ENCODE results near the gene RECQL5. TPM values are rescaled to one million over a fixed set of nuclear protein-coding genes. Genes with fewer than 3 reads are reported as not detected.

RECQL5 gene
- total RNA-seq, 1 experiment from 2014 or later, result 40.0 TPM

DNA sequence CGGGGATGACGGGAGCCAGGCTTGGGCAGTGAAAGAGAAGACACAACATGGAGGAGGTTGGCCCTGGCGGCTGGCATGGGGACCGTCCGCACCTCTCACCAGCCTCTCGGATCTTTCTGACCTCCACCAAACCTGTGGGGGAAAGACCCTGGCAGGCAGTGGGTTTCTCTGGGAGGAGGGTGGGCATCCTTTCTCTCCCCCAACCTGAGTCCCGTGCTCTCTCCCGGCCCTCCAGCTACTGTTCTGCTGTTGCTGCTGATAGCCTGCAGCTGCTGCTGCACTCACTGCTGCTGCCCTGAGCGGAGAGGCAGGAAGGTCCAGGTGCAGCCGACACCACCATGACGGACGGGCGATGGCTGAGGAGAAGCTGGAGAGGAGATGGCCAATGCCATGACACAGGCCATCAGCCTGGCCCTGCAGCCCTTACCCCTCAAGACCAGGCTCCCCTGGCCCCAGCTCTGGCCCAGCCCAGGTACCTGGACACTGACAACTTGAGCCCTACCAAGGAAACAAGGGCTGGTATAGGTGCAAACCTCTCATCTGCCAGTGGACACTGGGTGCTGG lies 26.3 kb downstream of the RECQL5 start:
- Histone ChIP-seq H2BK120ac (ENCODE audit: low read depth, low read length, poor library complexity, severe bottlenecking) (no peak overlapping the region), H3K27me3 (ENCODE audit: insufficient read depth, low read length) (no peaks in the 10 kb centered on the region), H4K20me1 (ENCODE audit: control insufficient read depth, insufficient read depth, insufficient read length) (no peaks in the 10 kb centered on the region), H3K79me1 (ENCODE audit: insufficient read depth, low read depth, low read length, poor library complexity, severe bottlenecking) (no peaks in the 10 kb centered on the region), H3T11ph (ENCODE audit: low read length) (no peak overlapping the region), H3K9ac (ENCODE audit: extremely low read depth, insufficient read length, low read length) (no peak overlapping the region), H2BK15ac (ENCODE audit: low read depth, low read length) (no peak overlapping the region), H3K23ac (ENCODE audit: insufficient read length, low read depth, low read length) (no peak overlapping the region), H3K27ac (ENCODE audit: insufficient read length, low read depth, low read length) (no peak overlapping the region), H2AK5ac (ENCODE audit: insufficient read length, low read length) (no peak overlapping the region), H3K4ac (ENCODE audit: low read depth, low read length) (no peak overlapping the region), H4K8ac (replicated peaks; ENCODE audit: insufficient read length, low read depth, low read length) (no peak overlapping the region), H4K91ac (ENCODE audit: insufficient read length, low read depth, low read length) (no peak overlapping the region), H3K9me3 (ENCODE audit: control insufficient read depth, low read depth, low read length) (no peaks in the 10 kb centered on the region), H3K18ac (ENCODE audit: insufficient read length, low read depth, low read length) (no peak overlapping the region), H3K79me2 (ENCODE audit: insufficient read depth, low read length) (no peaks in the 10 kb centered on the region), H2BK12ac (ENCODE audit: insufficient read length, low read depth, low read length) (no peak overlapping the region), H3K56ac (ENCODE audit: insufficient read length, low read depth, low read length) (no peak overlapping the region), H3K4me2 (ENCODE audit: insufficient read depth, insufficient read length, low read length) (no peak overlapping the region), H3K23me2 (ENCODE audit: insufficient read length, low read depth, low read length, poor library complexity, severe bottlenecking) (no peaks in the 10 kb centered on the region), H2AFZ (ENCODE audit: low read length) (no peak overlapping the region), H4K5ac (ENCODE audit: insufficient read length, low read depth, low read length) (no peak overlapping the region), H2BK5ac (ENCODE audit: insufficient read length, low read length) (no peak overlapping the region), H3K14ac (ENCODE audit: insufficient read depth, low read length) (no peak overlapping the region), H2BK20ac (ENCODE audit: low read depth, low read length, poor library complexity, severe bottlenecking) (no peak overlapping the region), H3K4me1 (ENCODE audit: insufficient read depth, low read length) (peaks cover 7% of the 10 kb centered on the region; the same call in 1 of the 2 replicates)
- no peak overlapping the region for H3K4me3 Mint-ChIP-seq
- peaks cover 27 to 32% of the 10 kb centered on the region in 2 experiments for H3K4me1 Mint-ChIP-seq
- no peaks in the 10 kb centered on the region for H3K27me3 Mint-ChIP-seq (ENCODE audit: low read depth)
- WGBS (ENCODE audit: extremely low coverage, insufficient read length, low lambda C conversion rate), result no CpG with 5 or more reads among the region's 13 CpGs
- no peak overlapping the region; a peak in 1 of 7 replicates for H3K27ac Mint-ChIP-seq
- no peaks in the 10 kb centered on the region for H3K9me3 Mint-ChIP-seq
- TF ChIP-seq, protein P1, sequence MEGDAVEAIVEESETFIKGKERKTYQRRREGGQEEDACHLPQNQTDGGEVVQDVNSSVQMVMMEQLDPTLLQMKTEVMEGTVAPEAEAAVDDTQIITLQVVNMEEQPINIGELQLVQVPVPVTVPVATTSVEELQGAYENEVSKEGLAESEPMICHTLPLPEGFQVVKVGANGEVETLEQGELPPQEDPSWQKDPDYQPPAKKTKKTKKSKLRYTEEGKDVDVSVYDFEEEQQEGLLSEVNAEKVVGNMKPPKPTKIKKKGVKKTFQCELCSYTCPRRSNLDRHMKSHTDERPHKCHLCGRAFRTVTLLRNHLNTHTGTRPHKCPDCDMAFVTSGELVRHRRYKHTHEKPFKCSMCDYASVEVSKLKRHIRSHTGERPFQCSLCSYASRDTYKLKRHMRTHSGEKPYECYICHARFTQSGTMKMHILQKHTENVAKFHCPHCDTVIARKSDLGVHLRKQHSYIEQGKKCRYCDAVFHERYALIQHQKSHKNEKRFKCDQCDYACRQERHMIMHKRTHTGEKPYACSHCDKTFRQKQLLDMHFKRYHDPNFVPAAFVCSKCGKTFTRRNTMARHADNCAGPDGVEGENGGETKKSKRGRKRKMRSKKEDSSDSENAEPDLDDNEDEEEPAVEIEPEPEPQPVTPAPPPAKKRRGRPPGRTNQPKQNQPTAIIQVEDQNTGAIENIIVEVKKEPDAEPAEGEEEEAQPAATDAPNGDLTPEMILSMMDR (conservative IDR thresholded peaks at IDR 0.05), result no peak
- peaks cover 0 to 4% (median 3%) of the 10 kb centered on the region in 3 experiments; a peak in 2 of 7 replicates for H3K36me3 Mint-ChIP-seq (ENCODE audit: insufficient read depth in 1 of 3, low read depth in 3 of 3)
- no peak for DNase-seq

Data from H9 (cell line).